ENCODE results near the gene ERCC4.

The ERCC4 gene

DNA sequence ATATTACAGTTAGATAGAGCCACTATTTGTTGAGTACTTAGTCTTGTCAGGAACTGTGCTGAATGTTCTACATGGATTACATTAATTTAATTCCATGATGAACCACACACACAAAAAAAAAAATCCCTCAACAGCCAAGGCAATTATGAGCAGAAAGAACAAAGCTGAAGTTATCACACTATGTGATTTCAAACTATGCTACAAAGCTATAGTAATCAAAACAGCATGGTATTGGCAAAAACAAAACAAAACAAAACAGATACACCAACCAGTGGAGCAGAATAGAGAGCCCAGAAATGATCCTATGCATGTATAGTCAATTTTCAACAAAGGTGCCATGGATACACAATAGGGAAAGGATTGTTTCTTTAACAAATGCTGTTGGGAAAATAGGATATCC, 8.1 kb upstream of the ERCC4 start:
- no peak for DNase-seq

DNA sequence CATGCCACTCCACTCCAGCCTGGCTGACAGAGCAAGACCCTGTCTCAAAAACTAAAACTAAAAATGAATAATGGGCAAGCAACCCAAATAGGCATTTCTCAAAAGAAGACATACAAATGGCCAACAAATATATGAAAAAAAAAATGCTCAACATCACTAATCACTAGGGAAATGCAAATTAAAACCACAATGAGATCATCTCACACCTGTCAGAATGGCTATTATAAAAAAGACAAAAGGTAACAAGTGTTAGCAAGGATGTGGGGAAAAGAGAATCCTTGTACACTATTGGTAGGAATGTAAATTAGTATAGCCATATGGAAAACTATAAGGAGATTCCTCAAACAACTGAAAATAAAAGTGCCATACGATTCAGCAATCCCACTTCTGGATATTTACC, 7.1 kb upstream of the ERCC4 start:
- no peak for DNase-seq

DNA sequence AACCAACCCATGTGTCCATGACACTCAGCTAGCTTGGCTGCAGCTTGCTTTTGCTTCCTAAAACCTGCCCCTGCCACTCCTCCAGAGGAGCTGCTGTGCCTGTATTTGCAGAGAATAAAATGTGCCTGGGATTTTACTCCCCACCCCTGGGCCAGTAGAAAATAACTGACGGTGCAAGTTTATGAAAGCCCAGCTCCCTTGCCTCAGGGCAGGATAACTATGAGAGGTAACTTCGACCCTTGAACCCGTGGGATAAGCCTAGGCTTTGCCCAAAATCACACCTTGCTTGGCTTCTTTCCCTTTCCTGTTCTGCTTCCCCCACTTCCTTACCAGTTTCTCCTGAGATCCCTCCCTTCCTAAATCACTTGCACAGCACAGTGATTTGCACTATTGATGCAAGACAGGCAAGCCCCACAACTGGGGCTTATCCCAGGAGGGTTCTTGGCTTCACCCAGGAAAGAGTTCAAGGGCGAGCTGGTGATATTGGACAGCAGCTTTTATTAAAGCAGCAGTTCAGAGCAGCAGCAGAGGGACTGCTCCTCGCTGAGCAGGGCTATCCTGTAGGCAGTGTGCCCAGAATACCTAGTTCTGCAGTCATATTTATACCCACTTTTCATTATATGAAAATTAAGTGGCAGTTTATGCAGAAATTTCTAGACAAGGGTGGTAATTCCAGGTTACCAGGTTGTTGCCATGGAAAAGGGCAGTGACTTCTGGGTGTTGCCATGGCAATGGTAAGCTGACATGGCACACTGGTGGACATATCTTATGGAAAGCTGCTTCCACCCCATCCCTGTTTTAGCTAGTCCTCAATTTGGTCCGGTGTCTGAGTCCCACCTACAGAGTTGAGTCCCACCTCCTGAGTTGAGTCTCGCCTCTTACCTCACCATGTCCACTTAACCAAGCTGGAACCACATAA, 6.3 kb upstream of the ERCC4 start:
- DNase-seq, result no peak

DNA sequence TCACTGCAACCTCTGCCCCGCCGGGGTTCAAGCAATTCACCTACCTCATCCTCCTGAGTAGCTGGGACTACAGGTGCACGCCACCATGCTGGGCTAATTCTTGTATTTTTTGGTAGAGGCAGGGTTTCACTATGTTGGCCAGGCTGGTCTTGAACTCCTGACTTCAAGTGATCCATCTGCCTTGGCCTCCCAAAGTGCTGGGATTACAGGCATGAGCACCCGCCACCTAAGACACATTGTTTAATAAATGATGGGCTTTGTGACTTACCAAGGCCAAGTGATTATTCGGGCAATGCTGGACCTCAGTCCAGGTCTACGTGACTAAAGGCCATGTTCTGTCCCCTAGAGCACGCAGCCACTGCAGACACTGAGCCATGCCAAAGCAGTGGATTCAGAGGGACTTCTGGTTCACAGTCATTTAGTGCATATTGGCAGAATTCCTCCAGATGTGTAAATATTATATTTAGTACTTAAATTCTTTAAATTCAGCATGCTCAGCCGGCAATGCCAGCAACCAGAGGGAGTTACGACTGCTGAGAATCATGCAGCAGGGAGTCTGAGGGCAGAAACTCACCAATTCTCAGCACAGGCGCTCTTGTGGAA, 4.8 kb upstream of the ERCC4 start:
- no peak for DNase-seq

DNA sequence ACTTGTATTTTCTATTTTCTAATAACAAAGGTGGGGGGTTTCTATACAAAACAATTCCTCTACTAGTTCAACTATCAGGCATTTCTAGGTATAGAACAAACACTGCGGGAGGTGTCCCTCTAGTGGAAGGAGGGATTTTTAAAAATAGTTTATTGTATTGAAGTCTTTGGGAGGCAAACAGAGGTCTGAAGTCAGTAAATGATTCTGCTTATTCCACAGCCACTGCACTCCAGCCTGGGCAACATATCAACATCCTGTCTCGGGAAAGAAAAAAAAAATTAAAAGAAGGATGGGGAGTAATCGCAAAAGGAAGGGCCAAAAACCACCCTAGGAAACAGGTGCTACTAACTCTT, 648 bp upstream of the ERCC4 start:
- DNase-seq, result no peak

DNA sequence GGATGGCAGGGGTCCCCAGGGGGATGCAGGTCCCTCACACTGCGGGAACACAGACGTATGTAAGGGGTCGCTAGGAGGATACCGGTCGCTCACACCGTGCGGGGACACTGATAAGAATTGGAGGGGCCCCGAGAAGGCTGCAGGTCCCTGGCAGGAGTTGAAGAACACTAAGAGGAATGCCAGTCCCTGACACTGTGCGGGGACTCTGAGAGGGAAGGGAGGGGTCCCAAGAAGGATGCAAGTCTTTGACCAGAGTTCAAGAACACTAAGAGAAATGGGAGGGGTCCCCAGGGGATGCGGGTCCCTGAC, 510 bp downstream of the ERCC4 start:
- no peak for DNase-seq

DNA sequence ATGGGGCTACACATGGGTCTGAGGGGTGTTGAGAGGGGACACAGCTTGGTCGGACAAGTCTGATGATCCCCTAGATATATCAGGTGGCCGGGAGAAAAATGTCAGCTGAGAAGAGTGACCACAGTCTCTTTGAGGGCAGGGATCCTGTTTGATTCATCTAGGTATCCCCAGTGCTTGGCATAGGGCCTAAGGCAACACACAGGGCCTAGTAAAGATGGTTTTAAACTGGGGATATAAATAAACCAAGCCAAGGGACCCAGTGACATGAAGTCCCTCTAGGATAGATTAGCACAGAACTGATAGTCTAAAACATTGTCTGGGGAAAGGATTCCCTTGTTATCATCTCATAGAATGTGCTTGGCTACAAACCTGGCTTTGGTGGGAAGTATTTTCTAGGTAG, 1.4 kb downstream of the ERCC4 start:
- no peak for DNase-seq

DNA sequence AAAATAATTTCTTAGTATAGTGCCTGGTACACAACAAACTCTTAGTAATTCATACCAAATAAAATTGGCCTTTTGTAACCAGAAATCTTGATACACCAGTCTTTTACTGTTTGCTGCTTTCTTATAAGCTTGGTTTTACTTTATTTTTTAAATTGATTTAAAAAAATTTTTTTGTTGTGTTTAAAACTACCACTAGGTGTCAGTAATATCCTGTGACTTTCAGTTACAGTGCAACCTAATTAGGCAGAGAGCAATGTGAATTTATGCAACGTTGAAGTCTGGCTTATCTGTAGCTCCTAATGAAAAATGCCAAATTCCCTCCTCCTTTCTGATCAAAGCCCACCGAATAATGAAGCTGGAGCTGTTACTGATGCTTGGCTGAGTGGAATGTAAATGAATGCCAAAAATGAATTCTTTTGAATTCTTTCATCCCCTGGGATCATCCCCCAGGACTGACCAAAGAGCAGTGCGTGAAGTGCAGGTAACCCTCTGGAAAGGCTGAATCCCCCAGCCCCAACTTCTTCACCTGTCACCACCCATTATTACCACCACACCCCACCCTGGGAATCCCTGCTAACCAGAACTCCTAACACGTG, 3.8 kb downstream of the ERCC4 start:
- DNase-seq, result no peak

DNA sequence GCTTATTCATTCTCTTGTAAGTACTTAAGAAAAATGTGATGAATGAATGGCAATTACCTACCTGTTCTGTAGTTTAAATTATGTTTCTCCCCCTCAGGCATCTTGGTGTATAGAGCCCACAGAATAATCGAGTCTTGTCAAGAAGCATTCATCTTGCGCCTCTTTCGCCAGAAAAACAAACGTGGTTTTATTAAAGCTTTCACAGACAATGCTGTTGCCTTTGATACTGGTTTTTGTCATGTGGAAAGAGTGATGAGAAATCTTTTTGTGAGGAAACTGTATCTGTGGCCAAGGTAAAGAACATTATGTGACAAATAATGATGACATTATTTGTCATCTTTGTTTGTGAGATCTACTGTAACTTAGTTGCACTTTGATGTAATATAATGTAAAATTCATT, 6.5 kb downstream of the ERCC4 start:
- DNase-seq, result no peak

DNA sequence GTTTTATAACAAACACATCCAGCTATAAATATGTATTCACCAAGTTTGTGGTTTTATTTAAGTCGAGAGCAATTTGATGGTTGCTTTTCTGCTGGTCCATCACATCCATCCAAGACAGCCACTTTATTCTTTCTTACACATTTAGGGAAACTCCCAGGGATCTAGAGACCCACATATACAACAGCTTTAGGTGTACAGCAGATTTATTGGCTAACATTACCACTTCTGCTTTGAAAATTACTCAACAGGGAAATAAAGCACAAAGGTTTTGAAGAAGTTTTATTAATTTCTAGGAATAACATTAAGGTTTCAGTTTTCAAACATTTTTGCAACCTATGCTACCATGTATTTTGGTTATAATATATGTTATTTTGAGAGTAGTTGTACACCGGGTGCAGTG, 6.9 kb downstream of the ERCC4 start:
- DNase-seq, result no peak

DNA sequence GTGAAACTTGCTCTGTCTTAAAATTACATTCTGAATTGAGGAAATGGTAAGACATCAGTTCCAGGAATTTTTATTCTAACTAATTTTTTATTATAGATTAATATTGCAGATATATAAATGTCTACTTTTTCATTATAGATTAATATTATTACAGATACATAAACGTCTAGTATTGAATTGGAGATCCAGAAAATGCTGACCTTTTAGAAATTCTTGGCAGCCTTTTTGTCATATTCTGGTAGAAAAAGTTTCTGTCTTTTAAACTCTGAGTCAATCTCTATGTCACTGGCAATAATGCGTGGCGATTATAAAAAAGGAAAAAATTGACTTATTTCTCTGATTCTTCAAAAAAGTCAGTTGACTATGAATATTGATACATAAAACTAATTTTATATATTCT, 8.7 kb downstream of the ERCC4 start:
- DNase-seq, result no peak

DNA sequence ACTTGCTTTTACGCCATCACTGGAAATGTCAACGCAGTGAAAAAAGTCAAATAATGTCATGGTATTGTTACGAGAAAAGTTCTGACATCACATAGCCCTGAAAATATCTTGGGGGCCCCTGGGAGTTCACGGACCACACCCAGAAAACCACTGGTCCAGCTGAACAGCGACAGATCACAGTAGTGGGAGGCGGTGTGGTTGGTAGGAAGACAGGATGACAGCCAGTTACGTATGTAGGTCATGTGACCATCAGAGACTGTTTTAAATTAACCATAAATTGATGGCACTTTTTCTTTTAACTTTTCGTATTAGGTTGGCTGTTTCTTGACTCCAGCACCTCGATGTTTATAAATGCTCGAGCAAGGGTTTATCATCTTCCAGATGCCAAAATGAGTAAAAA, 11.9 kb downstream of the ERCC4 start:
- DNase-seq, result no peak

DNA sequence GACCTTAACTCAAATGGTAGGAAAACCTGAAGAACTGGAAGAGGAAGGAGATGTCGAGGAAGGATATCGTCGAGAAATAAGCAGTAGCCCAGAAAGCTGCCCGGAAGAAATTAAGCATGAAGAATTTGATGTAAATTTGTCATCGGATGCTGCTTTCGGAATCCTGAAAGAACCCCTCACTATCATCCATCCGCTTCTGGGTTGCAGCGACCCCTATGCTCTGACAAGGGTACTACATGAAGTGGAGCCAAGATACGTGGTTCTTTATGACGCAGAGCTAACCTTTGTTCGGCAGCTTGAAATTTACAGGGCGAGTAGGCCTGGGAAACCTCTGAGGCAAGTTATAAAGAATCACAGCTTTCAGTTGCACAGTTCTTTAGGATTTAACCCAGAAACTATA, 15.5 kb downstream of the ERCC4 start:
- no peak for DNase-seq

DNA sequence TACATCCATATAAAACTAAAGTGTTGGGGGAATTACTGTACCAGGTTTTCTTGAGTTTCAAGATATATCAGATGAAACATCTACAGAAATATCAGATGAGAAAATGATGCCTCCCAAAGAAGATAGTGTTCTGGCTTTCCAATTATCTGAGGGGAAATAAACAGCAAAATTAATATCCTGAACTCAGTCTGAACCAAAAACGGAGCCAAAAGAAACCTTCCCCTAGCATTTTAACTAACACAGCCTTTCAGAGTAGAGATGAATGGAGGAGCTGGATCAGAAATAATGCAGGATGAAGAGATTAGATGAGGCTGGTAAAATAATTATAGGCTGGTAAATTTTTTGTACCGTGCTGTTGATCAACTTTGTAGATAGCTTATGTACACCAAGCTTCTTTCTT, 16.2 kb downstream of the ERCC4 start:
- DNase-seq, result no peak

DNA sequence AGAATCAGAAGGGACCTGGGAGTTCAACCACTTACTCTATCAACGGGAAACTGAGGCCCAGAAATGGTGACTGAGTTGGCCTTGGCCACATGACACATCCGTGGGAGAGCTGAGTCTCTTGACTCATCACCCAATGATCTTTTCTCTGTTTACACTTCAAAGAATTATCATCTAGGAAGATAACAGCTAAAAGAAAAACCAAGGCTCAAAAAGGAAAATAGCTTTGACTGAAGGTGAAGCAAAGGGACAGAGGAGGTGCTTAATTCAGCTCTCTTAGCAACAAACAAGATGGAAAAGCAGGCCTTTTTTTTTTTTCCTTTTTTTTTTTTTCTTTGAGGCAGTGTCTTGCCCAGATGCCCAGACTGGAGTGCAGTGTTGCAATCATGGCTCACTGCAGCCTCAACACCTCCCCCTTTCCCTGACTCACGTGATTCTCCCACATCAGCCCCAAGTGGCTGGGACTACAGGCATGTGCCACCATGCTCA, 16.7 kb downstream of the ERCC4 start:
- no peak for DNase-seq

DNA sequence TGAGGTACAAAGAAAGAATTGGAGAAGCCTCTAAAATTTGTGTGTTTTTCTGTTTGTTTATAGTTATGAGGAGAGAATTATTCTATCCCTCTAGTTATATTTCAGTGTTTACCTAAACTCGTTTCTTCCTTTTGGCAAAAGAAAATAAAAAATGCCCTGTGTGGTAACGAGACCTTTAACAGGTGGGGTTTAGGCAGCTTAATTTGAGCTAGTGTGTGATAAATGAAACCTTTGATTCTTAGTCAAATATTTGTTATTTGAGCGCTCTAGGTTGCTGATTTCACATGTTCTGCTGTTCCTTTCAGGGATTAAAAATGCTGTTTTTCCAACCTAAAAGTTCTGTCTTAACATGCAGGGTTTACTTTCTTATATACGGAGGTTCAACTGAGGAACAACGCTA, 17.5 kb downstream of the ERCC4 start:
- DNase-seq, result no peak

DNA sequence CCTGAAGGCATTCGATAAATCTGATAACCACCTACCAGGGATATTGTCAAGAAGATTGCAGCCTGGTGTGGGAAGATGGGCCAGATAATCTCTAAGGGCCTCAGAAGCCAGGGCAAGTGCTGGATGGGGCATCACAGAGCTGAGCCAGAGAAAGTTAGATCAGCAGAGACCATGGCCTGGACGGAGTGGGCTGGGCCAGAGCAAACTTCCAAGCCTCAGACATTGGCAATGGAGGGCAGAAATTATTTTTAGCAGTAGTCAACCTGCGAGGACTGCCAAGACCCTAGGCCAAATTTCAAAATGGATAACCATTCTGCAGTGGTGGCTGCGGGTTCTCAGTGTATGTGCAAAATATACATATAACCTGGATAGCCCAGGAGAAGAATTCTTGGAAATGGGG, 18.5 kb downstream of the ERCC4 start:
- no peak for DNase-seq

DNA sequence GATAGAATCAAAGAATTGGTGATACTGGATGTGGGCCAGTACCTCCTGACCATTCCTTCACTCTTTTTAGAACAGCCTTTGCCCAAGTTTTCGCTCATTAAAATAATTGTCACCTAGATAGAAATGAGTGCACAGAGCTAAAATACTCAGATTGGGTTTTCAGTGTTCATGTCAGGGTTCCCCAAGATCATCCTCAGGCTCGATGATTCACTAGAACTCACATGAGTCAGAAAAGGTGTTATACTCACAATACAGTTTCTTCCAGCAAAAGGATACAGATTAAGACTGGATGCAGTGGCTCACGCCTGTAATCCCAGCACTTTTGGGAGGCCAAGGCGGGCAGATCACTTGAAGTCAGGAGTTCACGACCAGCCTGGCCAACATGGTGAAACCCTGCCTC, 19.9 kb downstream of the ERCC4 start:
- no peak for DNase-seq

DNA sequence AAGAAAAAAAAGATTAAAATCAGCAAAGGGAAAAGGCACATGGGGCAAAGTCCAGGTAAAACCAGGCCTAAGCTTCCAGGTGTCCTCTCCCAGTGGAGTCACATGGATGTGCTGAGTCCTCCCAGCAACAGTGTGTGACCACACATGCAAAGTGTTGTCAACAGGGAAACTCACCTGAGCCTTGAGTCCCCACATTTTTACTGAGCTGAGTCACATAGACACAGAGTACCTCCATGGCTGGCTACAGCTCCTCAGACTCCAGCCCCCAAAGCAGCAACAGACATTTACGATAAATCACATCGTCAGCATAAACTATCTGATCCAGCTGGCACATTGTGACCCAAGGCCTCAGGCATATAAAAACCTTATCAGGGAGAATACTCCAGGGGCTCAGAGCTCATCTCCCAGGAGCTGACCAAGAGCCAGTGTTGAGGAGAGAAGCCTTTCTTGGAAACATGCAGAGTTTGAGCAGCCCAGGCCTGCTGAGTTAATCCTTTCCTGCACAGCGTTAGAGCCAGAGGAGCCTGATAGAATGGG, 20.5 kb downstream of the ERCC4 start:
- no peak for DNase-seq

DNA sequence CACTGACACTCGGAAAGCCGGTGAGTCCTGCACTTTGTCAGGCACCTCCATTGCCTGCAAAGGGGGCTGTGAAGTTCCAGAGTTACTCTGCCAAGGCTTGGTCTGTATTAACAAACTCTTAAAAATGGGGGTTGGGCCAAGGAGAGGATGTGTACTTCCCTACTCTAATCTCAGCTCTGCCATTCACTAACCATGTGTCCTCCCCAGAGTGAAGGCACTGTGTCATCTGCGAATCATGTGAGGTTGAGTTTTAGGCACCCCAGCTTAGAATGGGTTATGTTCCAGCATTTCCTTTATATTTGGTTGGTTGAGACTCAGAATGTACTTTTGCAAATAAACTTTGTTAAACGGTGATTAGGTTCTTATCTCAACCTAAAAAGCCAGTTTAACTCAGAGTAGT, 24.9 kb downstream of the ERCC4 start:
- no peak for DNase-seq

DNA sequence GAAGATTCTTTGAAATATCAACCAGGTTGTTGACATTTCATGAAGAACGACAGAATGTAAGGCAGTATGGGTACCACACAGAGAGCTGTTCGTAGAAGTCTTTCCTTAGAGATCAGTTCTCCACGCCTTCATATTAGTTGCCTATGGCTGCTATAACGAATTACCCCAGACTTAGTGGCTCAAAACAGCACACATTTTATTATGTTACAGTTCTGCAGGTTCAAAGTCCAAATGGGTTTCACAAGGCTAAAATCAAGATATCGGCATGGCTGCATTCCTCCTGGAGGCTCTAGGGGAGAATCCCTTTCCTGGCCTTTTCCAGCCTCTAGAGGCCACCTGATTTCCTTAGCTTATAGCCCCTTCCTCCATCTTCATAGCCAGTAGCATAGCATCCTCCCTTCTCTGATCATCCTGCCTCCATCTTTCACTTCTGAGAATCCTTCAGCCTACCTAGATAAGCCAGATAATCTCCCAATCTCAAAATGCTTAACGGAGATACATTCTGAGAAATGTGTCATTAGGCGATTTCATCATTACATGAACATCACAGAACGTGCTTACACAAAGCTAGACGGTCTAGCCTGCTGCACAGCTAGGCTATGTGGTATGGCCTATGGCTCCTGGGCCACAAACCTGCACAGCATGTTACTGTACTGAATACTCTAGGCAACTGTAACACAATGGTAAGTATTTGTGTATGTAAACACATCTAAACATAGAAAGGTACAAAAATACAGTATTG, 26.0 kb downstream of the ERCC4 start:
- DNase-seq, result no peak

DNA sequence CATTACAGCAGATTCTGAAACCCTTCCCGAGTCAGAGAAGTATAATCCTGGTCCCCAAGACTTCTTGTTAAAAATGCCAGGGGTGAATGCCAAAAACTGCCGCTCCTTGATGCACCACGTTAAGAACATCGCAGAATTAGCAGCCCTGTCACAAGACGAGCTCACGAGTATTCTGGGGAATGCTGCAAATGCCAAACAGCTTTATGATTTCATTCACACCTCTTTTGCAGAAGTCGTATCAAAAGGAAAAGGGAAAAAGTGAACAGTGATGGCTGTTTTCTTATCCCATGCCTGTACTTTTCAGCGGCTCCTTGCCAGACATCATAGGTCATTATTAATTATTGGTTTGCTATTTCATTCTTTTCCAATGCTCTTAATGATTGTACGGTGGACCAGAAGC, 28.1 kb downstream of the ERCC4 start:
- no peak for DNase-seq

DNA sequence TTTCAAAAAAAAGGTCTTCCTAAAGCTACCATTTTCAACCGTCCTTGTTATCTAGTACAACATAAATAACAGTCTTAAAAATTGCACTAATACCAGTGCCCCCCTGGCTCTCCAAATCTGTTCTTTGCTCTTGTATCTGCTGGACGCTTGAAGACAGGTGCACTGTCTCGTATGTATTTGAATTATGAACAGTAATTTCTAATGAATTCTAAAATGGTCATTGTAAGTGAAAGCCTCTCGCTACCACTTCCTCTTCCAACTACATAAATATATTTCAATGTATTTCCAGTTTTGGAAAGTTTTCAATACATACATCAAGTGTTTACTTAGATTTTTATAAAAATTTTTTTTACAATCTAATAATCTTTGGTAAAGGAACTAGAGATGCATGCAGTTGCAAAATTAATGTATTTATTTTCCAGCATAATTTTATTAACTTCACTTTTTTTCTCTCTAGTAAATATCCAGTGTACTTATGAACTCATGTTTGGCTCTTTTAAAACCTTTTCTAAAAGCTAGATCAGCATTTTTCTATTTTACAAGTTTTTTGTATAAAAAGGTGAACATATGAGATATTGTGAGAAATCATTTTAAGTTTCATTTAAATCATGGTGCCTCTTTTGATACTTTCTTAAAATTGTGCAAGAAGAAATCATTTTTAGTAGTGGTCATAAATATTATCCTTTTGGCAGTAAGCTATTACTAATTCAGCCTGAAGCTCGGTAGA, 31.0 kb downstream of the ERCC4 start:
- DNase-seq, result no peak

Measured in NCI-H2107 (cell line).